Liver (tissue), 9 donors: ENCODE measurements around the gene CBFA2T2. TPM values are rescaled to one million over a fixed set of nuclear protein-coding genes. Genes with fewer than 3 reads are reported as not detected.

Source experiments
- DNase-seq: peaks from one replicate; pipeline ENCODE4 v3.0.0-alpha.2; 2017; ENCODE audit warnings: low spot score
- H3K27ac ChIP-seq, 2 donors: one replicate each; pipeline ENCODE4 v1.7.0; 2013; ENCODE audit warnings: inconsistent platforms in 2 of 2, low read length in 2 of 2, control low read depth in 1 of 2, low read depth in 1 of 2, mild to moderate bottlenecking in 1 of 2
- H3K27me3 ChIP-seq, 4 donors: one replicate each; pipeline versions ENCODE4 v1.6.1 to v1.7.0; 2013; ENCODE audit warnings: low read length in 3 of 4, inconsistent platforms in 1 of 4, mild to moderate bottlenecking in 1 of 4, moderate library complexity in 1 of 4; ENCODE audit not compliant: control insufficient read depth in 4 of 4, insufficient read depth in 4 of 4
- H3K36me3 ChIP-seq, 4 donors: one replicate each; pipeline versions ENCODE4 v1.6.1 to v1.7.0; 2013; ENCODE audit warnings: low read length in 3 of 4, mild to moderate bottlenecking in 3 of 4, low read depth in 1 of 4, moderate library complexity in 1 of 4; ENCODE audit not compliant: control insufficient read depth in 4 of 4, insufficient read depth in 3 of 4
- H3K4me1 ChIP-seq, 4 donors: one replicate each; pipeline versions ENCODE4 v1.6.1 to v1.7.0; 2013; ENCODE audit warnings: low read length in 3 of 4, mild to moderate bottlenecking in 3 of 4, moderate library complexity in 1 of 4; ENCODE audit not compliant: control insufficient read depth in 4 of 4, insufficient read depth in 4 of 4
- H3K4me3 ChIP-seq, 3 donors: one replicate each; pipeline versions ENCODE4 v1.6.1 to v1.7.0; 2013; ENCODE audit warnings: low read length in 3 of 3, control low read depth in 1 of 3, low read depth in 1 of 3, mild to moderate bottlenecking in 1 of 3
- H3K9ac ChIP-seq, 2 donors: one replicate each; pipeline ENCODE4 v1.7.0; 2013; ENCODE audit warnings: low read length in 2 of 2, mild to moderate bottlenecking in 2 of 2, moderate library complexity in 2 of 2, control low read depth in 1 of 2, low read depth in 1 of 2
- H3K9me3 ChIP-seq, 4 donors: one replicate each; pipeline versions ENCODE4 v1.6.1 to v1.7.0; 2013; ENCODE audit warnings: low read length in 3 of 4; ENCODE audit not compliant: control insufficient read depth in 4 of 4
- EGR1 ChIP-seq, 2 donors: IDR thresholded peaks; 2 replicates each; pipeline ENCODE4 v1.6.1; 2016 to 2018; ENCODE audit warnings: antibody characterized with exemption in 2 of 2, low read depth in 2 of 2
- FOXA1 ChIP-seq: IDR thresholded peaks from 2 replicates; pipeline ENCODE4 v1.6.1; 2016; ENCODE audit warnings: antibody characterized with exemption
- FOXA2 ChIP-seq: IDR thresholded peaks from 2 replicates; pipeline ENCODE4 v1.6.1; 2016; ENCODE audit warnings: antibody characterized with exemption
- GABPA ChIP-seq, 2 donors: IDR thresholded peaks in 1 of 2; conservative IDR thresholded peaks in 1 of 2; 2 replicates each; pipeline ENCODE4 v1.6.1; 2016; ENCODE audit warnings: antibody characterized with exemption in 2 of 2, mild to moderate bottlenecking in 1 of 2, moderate library complexity in 1 of 2
- HNF4A ChIP-seq, 2 donors: conservative IDR thresholded peaks; 2 replicates each; pipeline ENCODE4 v1.6.1; 2016; ENCODE audit warnings: antibody characterized with exemption in 2 of 2, mild to moderate bottlenecking in 2 of 2
- HNF4G ChIP-seq: IDR thresholded peaks from 2 replicates; pipeline ENCODE4 v1.6.1; 2016; ENCODE audit warnings: antibody characterized with exemption
- JUND ChIP-seq, 2 donors: IDR thresholded peaks; 2 replicates each; pipeline ENCODE4 v1.6.1; 2016; ENCODE audit warnings: antibody characterized with exemption in 2 of 2
- NR2F2 ChIP-seq: IDR thresholded peaks from 2 replicates; pipeline ENCODE4 v1.6.1; 2016; ENCODE audit warnings: antibody characterized with exemption
- RAD21 ChIP-seq, 2 donors: IDR thresholded peaks; 2 replicates each; pipeline ENCODE4 v1.6.1; 2016; ENCODE audit warnings: antibody characterized with exemption in 2 of 2, mild to moderate bottlenecking in 2 of 2
- RXRA ChIP-seq, 2 donors: IDR thresholded peaks; 2 replicates each; pipeline ENCODE4 v1.6.1; 2017 to 2018; ENCODE audit warnings: antibody characterized with exemption in 2 of 2, mild to moderate bottlenecking in 1 of 2
- SP1 ChIP-seq: IDR thresholded peaks from 2 replicates; pipeline ENCODE4 v1.6.1; 2018; ENCODE audit warnings: antibody characterized with exemption, mild to moderate bottlenecking
- TAF1 ChIP-seq: conservative IDR thresholded peaks from 2 replicates; pipeline ENCODE4 v1.6.1; 2016; ENCODE audit warnings: antibody characterized with exemption, mild to moderate bottlenecking
- YY1 ChIP-seq: IDR thresholded peaks from 2 replicates; pipeline ENCODE4 v1.6.1; 2016; ENCODE audit warnings: antibody characterized with exemption, mild to moderate bottlenecking
- WGBS: extraction: QIAGEN DNeasy Blood & Tissue Kit; methylation state at CpG from one replicate; pipeline ENCODE4 v1.1.7; 2013; 5-methylcytosine and 5-hydroxymethylcytosine counted together
- polyA plus RNA-seq, 2 donors: library from polyadenylated mRNA; stranded (reverse) in 1 of 2; unstranded in 1 of 2; fragments of 200-250 nt in 1 of 2; fragments of >200 nt in 1 of 2; fragmentation: Nextera tagmentation in 1 of 2; extraction: Ambion mirVana in 1 of 2; gene quantifications; one replicate each; pipeline versions ENCODE4 v1.2.1 to v1.2.3, GENCODE V29; 2013 to 2015
- total RNA-seq, 2 donors: library from RNA; depleted of rRNA; stranded (reverse); fragments of >200 nt; gene quantifications; one replicate each; pipeline ENCODE4 v1.2.3, GENCODE V29; 2014
- TF ChIP-seq, protein P1 (sequence below): IDR thresholded peaks from 2 replicates; pipeline ENCODE4 v1.6.1; 2016; ENCODE audit warnings: antibody characterized with exemption
- TF ChIP-seq, protein P2 (sequence below): IDR thresholded peaks from 2 replicates; pipeline ENCODE4 v1.6.1; 2016; ENCODE audit warnings: antibody characterized with exemption
- TF ChIP-seq, protein P3 (sequence below): IDR thresholded peaks from 2 replicates; pipeline ENCODE4 v1.6.1; 2016; ENCODE audit warnings: antibody characterized with exemption
- TF ChIP-seq, protein P4 (sequence below): fragments of 150-350 bp; IDR thresholded peaks from 2 replicates; pipeline ENCODE4 v1.5.1; 2017; ENCODE audit warnings: improper control_type of control experiment, low read depth, low read length; ENCODE audit not compliant: missing input control
- TF ChIP-seq, protein P5 (sequence below): IDR thresholded peaks from 2 replicates; pipeline ENCODE4 v1.6.1; 2016; ENCODE audit warnings: antibody characterized with exemption, mild to moderate bottlenecking
- donor health status: healthy.
- donor health status: healthy.
- donor health status: healthy.
- donor health status: healthy.
- donor health status: healthy.

CBFA2T2 gene
- total and polyA plus RNA-seq, 4 donors: 2.0 to 5.5 (median 5.3) TPM

DNA sequence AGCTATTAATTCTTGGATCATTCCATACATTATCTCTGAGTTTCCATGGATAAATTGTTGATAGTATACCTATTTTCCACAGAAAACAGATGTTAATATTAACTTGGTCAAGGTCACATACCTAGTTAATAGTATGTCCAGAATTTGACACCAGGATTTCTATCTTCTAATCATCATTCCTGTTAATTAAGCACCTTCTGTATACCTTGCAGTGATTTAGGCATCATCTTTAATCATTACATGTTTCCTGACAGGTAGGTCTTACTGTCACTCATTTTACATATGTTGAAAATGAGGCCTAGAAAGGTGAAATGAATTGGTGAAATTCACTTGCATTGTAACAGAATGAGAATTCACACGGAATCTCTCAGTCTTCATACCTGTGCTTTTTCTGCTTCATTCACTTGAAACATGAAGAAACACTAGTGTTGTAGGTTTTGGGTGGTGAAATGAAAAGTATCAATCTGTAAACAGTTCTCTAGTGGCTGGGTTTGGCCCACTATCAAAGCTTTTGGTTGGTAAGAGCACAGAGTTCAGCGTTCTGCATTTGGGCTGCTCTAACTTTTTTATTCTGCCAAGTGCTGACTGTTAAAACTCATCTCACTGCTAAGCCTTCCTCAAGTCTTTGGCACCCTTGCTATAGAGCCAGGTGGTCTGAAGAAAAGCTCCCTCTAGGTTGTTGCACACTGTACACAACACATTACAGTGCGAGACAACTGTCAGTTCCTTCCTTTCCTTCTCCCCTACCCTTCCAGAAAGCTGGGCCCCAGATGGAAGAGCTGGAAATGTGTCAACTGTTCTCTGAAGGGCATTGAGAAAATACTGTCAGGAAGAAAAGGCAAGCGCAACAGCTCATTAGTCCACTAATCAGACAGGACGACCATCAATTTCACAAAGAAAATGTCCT is 114.4 kb downstream of the CBFA2T2 start:
- Histone ChIP-seq H3K27ac (peak overlapping the region; percentile 5 to 38), H3K4me3 (no peak overlapping the region), H3K9me3 (no peaks in the 10 kb centered on the region), H3K27me3 (no peaks in the 10 kb centered on the region), H3K9ac (no peak overlapping the region), H3K36me3 (peaks cover 0 to 12% (median 4%) of the 10 kb centered on the region in 4 donors), H3K4me1 (peaks cover 2 to 23% (median 15%) of the 10 kb centered on the region in 4 donors)
- no peak for DNase-seq
- WGBS: 53% methylated on average over 5 of the region's 5 CpGs
- TF ChIP-seq EGR1 (IDR thresholded peaks at IDR 0.05; ENCODE audit: low read depth in 2 of 2) (no peak), NR2F2 (no peak), FOXA2 (no peak), YY1 (no peak), GABPA (IDR thresholded peaks at IDR 0.05 in 1 of 2, conservative IDR thresholded peaks at IDR 0.05 in 1 of 2) (no peak), HNF4G (no peak), HNF4A (conservative IDR thresholded peaks at IDR 0.05) (peak; percentile 36 to 38), FOXA1 (no peak), RAD21 (IDR thresholded peaks at IDR 0.05) (peak; percentile 32 to 50), RXRA (IDR thresholded peaks at IDR 0.05) (peak; percentile 26 to 39), SP1 (peak; percentile 12), JUND (IDR thresholded peaks at IDR 0.05) (no peak), TAF1 (no peak)
- TF ChIP-seq, protein P1, sequence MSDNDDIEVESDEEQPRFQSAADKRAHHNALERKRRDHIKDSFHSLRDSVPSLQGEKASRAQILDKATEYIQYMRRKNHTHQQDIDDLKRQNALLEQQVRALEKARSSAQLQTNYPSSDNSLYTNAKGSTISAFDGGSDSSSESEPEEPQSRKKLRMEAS: no peak
- TF ChIP-seq, protein P2, sequence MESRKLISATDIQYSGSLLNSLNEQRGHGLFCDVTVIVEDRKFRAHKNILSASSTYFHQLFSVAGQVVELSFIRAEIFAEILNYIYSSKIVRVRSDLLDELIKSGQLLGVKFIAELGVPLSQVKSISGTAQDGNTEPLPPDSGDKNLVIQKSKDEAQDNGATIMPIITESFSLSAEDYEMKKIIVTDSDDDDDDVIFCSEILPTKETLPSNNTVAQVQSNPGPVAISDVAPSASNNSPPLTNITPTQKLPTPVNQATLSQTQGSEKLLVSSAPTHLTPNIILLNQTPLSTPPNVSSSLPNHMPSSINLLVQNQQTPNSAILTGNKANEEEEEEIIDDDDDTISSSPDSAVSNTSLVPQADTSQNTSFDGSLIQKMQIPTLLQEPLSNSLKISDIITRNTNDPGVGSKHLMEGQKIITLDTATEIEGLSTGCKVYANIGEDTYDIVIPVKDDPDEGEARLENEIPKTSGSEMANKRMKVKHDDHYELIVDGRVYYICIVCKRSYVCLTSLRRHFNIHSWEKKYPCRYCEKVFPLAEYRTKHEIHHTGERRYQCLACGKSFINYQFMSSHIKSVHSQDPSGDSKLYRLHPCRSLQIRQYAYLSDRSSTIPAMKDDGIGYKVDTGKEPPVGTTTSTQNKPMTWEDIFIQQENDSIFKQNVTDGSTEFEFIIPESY: no peak
- TF ChIP-seq, protein P3, sequence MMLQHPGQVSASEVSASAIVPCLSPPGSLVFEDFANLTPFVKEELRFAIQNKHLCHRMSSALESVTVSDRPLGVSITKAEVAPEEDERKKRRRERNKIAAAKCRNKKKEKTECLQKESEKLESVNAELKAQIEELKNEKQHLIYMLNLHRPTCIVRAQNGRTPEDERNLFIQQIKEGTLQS: no peak
- TF ChIP-seq, protein P4, sequence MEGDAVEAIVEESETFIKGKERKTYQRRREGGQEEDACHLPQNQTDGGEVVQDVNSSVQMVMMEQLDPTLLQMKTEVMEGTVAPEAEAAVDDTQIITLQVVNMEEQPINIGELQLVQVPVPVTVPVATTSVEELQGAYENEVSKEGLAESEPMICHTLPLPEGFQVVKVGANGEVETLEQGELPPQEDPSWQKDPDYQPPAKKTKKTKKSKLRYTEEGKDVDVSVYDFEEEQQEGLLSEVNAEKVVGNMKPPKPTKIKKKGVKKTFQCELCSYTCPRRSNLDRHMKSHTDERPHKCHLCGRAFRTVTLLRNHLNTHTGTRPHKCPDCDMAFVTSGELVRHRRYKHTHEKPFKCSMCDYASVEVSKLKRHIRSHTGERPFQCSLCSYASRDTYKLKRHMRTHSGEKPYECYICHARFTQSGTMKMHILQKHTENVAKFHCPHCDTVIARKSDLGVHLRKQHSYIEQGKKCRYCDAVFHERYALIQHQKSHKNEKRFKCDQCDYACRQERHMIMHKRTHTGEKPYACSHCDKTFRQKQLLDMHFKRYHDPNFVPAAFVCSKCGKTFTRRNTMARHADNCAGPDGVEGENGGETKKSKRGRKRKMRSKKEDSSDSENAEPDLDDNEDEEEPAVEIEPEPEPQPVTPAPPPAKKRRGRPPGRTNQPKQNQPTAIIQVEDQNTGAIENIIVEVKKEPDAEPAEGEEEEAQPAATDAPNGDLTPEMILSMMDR: no peak
- TF ChIP-seq, protein P5, sequence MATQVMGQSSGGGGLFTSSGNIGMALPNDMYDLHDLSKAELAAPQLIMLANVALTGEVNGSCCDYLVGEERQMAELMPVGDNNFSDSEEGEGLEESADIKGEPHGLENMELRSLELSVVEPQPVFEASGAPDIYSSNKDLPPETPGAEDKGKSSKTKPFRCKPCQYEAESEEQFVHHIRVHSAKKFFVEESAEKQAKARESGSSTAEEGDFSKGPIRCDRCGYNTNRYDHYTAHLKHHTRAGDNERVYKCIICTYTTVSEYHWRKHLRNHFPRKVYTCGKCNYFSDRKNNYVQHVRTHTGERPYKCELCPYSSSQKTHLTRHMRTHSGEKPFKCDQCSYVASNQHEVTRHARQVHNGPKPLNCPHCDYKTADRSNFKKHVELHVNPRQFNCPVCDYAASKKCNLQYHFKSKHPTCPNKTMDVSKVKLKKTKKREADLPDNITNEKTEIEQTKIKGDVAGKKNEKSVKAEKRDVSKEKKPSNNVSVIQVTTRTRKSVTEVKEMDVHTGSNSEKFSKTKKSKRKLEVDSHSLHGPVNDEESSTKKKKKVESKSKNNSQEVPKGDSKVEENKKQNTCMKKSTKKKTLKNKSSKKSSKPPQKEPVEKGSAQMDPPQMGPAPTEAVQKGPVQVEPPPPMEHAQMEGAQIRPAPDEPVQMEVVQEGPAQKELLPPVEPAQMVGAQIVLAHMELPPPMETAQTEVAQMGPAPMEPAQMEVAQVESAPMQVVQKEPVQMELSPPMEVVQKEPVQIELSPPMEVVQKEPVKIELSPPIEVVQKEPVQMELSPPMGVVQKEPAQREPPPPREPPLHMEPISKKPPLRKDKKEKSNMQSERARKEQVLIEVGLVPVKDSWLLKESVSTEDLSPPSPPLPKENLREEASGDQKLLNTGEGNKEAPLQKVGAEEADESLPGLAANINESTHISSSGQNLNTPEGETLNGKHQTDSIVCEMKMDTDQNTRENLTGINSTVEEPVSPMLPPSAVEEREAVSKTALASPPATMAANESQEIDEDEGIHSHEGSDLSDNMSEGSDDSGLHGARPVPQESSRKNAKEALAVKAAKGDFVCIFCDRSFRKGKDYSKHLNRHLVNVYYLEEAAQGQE: no peak
